HL-60 (cell line): Measurements from ENCODE around the gene C13orf42.

Source experiments
- DNase-seq, 2 experiments: peaks; one replicate each; pipeline ENCODE4 v3.0.0-alpha.2; 2010 to 2020; ENCODE audit warnings: low read depth in 1 of 2, low spot score in 1 of 2
- H3K27ac ChIP-seq: fragments of 250-450 bp; sonication (Bioruptor Pico); replicated peaks from 2 replicates; pipeline ENCODE4 v1.5.1; 2020; ENCODE audit warnings: mild to moderate bottlenecking, moderate library complexity
- H3K27me3 ChIP-seq: fragments of 250-450 bp; sonication (Bioruptor Pico); 2 replicates; pipeline ENCODE4 v1.5.1; 2021; ENCODE audit warnings: mild to moderate bottlenecking, moderate library complexity; ENCODE audit not compliant: insufficient read depth, poor library complexity, severe bottlenecking
- H3K4me3 ChIP-seq: replicated peaks from 2 replicates; pipeline ENCODE4 v1.5.1; 2011; ENCODE audit warnings: mild to moderate bottlenecking, control low read depth, low read length; ENCODE audit not compliant: insufficient read depth
- GABPA ChIP-seq: IDR thresholded peaks from 2 replicates; pipeline ENCODE4 v1.6.1; 2012; ENCODE audit warnings: low read depth
- POLR2AphosphoS5 ChIP-seq: IDR thresholded peaks from 2 replicates; pipeline ENCODE4 v1.6.1; 2012; ENCODE audit warnings: low read depth
- SPI1 ChIP-seq: IDR thresholded peaks from 2 replicates; pipeline ENCODE4 v1.6.1; 2012; ENCODE audit warnings: low read depth, mild to moderate bottlenecking, borderline replicate concordance
- TF ChIP-seq, protein P1 (sequence below): IDR thresholded peaks from one replicate; pipeline ENCODE4 v1.5.1; 2011; ENCODE audit warnings: low read length, control low read depth, inconsistent platforms; ENCODE audit not compliant: insufficient read depth
- TF ChIP-seq, protein P2 (sequence below): IDR thresholded peaks from 2 replicates; pipeline ENCODE4 v1.6.1; 2012; ENCODE audit warnings: low read depth; ENCODE audit not compliant: insufficient replicate concordance

The C13orf42 gene

DNA sequence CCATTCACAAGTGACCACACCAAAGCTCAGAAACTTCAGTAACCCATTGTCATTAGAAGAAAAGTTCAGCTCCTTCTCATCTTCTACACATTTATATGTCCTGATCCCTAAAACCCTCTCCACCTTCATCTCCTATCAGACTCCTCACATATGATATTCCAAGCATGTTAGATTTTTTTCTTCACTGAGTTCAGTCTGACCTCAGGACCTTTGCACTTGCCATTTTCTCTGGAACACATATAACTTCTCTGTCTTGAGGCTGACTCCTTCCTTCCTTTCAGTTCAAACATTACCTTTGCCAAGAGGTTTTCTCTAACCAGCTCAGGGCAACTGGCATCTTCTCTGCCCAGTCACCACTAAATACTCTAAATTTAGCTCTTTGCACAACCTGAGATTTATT, 54.1 kb downstream of the C13orf42 start:
- no peak overlapping the region for H3K27ac ChIP-seq
- DNase-seq: no peak
- TF ChIP-seq, protein P1, sequence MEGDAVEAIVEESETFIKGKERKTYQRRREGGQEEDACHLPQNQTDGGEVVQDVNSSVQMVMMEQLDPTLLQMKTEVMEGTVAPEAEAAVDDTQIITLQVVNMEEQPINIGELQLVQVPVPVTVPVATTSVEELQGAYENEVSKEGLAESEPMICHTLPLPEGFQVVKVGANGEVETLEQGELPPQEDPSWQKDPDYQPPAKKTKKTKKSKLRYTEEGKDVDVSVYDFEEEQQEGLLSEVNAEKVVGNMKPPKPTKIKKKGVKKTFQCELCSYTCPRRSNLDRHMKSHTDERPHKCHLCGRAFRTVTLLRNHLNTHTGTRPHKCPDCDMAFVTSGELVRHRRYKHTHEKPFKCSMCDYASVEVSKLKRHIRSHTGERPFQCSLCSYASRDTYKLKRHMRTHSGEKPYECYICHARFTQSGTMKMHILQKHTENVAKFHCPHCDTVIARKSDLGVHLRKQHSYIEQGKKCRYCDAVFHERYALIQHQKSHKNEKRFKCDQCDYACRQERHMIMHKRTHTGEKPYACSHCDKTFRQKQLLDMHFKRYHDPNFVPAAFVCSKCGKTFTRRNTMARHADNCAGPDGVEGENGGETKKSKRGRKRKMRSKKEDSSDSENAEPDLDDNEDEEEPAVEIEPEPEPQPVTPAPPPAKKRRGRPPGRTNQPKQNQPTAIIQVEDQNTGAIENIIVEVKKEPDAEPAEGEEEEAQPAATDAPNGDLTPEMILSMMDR: no peak
- TF ChIP-seq SPI1 (no peak), GABPA (no peak), POLR2AphosphoS5 (no peak)
- TF ChIP-seq, protein P2, sequence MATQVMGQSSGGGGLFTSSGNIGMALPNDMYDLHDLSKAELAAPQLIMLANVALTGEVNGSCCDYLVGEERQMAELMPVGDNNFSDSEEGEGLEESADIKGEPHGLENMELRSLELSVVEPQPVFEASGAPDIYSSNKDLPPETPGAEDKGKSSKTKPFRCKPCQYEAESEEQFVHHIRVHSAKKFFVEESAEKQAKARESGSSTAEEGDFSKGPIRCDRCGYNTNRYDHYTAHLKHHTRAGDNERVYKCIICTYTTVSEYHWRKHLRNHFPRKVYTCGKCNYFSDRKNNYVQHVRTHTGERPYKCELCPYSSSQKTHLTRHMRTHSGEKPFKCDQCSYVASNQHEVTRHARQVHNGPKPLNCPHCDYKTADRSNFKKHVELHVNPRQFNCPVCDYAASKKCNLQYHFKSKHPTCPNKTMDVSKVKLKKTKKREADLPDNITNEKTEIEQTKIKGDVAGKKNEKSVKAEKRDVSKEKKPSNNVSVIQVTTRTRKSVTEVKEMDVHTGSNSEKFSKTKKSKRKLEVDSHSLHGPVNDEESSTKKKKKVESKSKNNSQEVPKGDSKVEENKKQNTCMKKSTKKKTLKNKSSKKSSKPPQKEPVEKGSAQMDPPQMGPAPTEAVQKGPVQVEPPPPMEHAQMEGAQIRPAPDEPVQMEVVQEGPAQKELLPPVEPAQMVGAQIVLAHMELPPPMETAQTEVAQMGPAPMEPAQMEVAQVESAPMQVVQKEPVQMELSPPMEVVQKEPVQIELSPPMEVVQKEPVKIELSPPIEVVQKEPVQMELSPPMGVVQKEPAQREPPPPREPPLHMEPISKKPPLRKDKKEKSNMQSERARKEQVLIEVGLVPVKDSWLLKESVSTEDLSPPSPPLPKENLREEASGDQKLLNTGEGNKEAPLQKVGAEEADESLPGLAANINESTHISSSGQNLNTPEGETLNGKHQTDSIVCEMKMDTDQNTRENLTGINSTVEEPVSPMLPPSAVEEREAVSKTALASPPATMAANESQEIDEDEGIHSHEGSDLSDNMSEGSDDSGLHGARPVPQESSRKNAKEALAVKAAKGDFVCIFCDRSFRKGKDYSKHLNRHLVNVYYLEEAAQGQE: no peak
- no peaks in the 10 kb centered on the region for H3K27me3 ChIP-seq
- H3K4me3 ChIP-seq: no peak overlapping the region

DNA sequence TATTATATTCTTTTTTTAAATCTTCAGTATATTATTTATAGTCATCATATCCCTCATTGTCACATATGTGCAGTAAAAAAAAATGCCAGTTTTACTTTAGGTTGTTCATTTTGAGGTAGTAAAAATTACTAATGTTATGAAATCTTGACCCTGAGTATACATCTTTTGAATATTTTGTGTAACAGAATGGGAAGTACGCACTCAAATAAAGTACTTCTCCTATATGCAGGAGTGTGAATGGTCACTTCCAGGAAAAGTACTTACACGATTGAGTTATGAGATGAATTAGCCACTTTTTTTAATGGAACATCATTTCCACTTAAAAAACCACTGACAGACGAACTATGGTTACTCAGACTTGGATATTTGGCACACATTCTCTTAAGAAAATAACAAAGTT, 58.5 kb downstream of the C13orf42 start:
- DNase-seq: no peak
- no peak for TF ChIP-seq POLR2AphosphoS5
- Histone ChIP-seq H3K27ac (no peak overlapping the region), H3K27me3 (no peaks in the 10 kb centered on the region), H3K4me3 (no peak overlapping the region)

DNA sequence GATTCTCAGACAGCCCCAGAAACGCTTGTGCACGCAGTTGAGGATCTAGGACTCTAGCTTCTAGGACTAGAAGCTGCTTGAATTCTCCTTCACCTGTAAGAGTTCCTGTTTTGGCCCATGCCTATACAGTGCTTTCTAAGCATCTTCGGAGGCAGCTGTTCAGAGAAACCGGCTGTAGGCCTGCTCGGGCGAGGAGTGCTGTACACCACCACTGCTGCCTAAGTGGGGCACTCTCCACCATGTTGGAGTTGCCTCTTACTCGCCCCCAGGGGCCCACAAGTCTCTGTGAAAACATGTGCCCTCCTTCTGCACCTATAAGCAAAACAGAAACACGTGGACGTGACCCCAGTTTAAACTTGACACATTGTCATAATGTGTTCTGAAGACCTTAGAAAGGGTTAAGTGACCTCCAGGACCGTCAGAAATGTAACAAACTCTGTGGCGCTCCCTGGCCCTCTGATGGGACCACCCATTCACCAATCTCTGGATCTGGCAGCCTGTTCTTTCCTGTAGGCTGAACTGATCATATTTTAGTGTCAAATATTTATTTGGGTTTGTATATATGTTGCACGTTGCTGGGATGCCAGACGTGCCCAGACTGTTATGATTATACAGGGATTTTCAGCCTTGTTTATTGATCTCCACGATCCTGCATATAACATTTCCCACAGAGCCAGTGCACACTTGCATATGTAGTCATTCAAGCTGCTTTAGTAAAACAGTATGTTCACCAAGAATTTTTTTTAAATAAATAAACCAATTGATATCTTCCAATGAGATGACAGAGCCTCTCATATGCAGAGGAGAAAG, 60.8 kb downstream of the C13orf42 start:
- Histone ChIP-seq H3K27ac (no peak overlapping the region), H3K4me3 (no peak overlapping the region), H3K27me3 (no peaks in the 10 kb centered on the region)
- TF ChIP-seq, protein P2: no peak
- TF ChIP-seq POLR2AphosphoS5 (no peak), GABPA (no peak), SPI1 (no peak)
- TF ChIP-seq, protein P1: no peak
- DNase-seq: no peak

DNA sequence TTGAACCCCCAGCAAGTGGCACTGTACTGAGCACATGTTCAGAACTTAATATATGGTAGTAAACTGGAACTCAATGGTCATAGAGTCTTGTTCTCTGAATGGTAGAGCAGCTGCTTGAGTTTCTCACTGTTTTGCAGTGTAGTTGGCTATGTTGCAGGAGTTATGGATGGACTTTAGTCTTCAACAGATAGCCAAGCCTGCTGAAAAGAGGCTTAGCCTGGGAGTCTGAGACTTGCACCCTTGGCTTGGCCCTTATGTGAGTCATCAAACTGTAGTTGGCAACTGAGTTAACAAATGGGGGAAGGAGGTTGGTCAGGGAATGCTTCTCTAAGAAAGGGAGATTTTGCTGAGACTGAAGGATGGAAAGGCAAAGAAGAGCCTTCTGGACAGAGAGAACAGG, 62.5 kb downstream of the C13orf42 start:
- H3K27me3 ChIP-seq: no peaks in the 10 kb centered on the region
- no peak overlapping the region for H3K27ac ChIP-seq
- no peak overlapping the region for H3K4me3 ChIP-seq
- DNase-seq: no peak
- no peak for TF ChIP-seq POLR2AphosphoS5
- TF ChIP-seq SPI1: no peak
- TF ChIP-seq, protein P2: no peak
- TF ChIP-seq, protein P1: no peak
